NB4 (cell line): Measurements from ENCODE around the gene LGALS12.

Experiments used
- DNase-seq: peaks from one replicate; pipeline ENCODE4 v3.0.0; 2010; ENCODE audit warnings: low read depth
- H3K4me3 ChIP-seq: one replicate; pipeline ENCODE4 v1.5.1; 2011; ENCODE audit warnings: mild to moderate bottlenecking, low read depth, low read length, moderate library complexity
- MYC ChIP-seq: IDR thresholded peaks from 2 replicates; pipeline ENCODE4 v1.6.1; 2011; ENCODE audit warnings: low read depth, low read length
- POLR2A ChIP-seq: IDR thresholded peaks from 2 replicates; pipeline ENCODE4 v1.6.1; 2011; ENCODE audit warnings: mild to moderate bottlenecking; ENCODE audit not compliant: insufficient read length; ENCODE audit errors: extremely low read depth

Gene LGALS12

DNA sequence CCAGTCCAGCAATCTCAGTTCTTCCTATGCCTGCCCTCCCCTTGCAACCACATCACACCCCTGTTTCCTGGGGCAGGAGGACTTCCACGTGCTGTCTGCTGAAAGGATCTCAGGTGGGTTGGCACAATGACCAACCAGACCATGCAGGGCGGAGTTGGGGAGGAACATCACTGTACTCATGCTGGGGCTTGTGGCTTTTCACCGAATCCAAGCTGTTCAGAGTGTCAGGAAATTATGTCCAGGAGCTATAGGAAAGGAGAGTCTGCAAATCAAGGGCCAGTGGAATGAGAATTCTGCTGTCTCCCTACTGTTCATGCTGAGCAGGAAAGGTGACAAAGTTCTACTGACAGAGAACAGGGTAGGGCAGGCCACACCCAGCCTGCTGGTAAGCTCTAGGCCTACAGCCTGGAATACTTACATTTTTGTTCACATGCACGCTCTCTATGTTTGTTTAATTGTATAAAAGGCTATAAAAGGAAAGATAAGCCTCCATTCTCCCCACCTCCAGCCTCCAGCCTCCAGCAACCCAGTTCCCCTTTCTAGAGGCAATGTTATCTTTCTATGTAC is 59.0 kb downstream of the LGALS12 start:
- DNase-seq, result no peak
- no peak for TF ChIP-seq POLR2A
- TF ChIP-seq MYC, result no peak
- H3K4me3 ChIP-seq, result no peak overlapping the region
